GM12865 (cell line): ENCODE data around the gene PROSER3.

Source experiments
- DNase-seq: peaks from one replicate; pipeline ENCODE4 v3.0.0; 2010; ENCODE audit warnings: low read depth
- H3K4me3 ChIP-seq: 2 replicates; pipeline ENCODE4 v1.5.1; 2011; ENCODE audit warnings: mild to moderate bottlenecking, low read depth, low read length, control low read depth
- TF ChIP-seq, protein P1 (sequence below): IDR thresholded peaks from 2 replicates; pipeline ENCODE4 v1.5.1; 2011; ENCODE audit warnings: low read length, control low read depth, low read depth, inconsistent platforms; ENCODE audit not compliant: insufficient read depth; ENCODE audit errors: missing control alignments

Gene PROSER3

DNA sequence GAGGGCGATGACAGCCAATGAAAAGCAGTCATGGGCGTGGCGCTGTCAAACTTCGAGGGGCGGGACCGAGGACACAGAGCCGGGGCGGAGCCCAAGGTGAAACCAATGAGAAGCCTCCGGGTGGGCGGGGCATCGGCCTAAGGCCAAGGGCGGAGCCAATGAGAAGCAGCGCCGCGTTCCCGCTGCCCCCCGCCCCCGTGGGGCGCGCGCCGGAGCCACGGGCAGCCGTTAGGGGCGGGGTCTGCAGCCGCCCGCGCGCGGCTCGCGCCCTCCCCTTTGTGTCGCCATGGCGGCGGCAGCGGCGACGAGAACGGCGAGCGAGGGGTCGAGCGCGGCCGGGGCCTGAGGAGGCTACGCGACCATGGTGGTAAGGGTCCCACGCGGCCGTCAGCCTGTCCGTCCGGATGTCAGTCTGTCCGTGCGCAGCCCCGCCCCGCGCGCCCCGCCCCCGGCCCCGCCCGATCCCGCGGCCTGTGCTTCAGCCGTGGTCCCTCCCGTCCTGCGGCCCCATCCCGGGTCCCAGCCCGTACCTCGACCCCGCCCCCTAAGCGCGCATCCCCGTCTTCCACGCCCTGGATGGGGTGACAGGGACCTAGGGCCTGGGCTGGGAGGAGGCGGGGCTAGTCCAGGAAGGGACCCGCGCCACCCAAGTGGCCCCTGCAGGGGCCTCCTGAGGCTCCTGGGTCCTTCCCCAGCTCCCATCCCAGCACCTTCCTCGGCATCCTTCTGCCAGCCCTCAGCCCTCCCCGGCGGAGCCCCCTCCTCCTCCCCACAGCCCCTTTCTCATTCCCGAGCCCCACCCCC, 17.5 kb downstream of the PROSER3 start, which contains the start of gene ARHGAP33:
Gene ARHGAP33 (plus strand): TSS at position 267 of the 804 bp plus-strand sequence. CDS start 95 bp downstream, at position 362.
- peak within 1 kb of the TSS; percentile 60 for H3K4me3 ChIP-seq
- DNase-seq = peak; percentile 98
- TF ChIP-seq, protein P1, sequence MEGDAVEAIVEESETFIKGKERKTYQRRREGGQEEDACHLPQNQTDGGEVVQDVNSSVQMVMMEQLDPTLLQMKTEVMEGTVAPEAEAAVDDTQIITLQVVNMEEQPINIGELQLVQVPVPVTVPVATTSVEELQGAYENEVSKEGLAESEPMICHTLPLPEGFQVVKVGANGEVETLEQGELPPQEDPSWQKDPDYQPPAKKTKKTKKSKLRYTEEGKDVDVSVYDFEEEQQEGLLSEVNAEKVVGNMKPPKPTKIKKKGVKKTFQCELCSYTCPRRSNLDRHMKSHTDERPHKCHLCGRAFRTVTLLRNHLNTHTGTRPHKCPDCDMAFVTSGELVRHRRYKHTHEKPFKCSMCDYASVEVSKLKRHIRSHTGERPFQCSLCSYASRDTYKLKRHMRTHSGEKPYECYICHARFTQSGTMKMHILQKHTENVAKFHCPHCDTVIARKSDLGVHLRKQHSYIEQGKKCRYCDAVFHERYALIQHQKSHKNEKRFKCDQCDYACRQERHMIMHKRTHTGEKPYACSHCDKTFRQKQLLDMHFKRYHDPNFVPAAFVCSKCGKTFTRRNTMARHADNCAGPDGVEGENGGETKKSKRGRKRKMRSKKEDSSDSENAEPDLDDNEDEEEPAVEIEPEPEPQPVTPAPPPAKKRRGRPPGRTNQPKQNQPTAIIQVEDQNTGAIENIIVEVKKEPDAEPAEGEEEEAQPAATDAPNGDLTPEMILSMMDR = no peak

DNA sequence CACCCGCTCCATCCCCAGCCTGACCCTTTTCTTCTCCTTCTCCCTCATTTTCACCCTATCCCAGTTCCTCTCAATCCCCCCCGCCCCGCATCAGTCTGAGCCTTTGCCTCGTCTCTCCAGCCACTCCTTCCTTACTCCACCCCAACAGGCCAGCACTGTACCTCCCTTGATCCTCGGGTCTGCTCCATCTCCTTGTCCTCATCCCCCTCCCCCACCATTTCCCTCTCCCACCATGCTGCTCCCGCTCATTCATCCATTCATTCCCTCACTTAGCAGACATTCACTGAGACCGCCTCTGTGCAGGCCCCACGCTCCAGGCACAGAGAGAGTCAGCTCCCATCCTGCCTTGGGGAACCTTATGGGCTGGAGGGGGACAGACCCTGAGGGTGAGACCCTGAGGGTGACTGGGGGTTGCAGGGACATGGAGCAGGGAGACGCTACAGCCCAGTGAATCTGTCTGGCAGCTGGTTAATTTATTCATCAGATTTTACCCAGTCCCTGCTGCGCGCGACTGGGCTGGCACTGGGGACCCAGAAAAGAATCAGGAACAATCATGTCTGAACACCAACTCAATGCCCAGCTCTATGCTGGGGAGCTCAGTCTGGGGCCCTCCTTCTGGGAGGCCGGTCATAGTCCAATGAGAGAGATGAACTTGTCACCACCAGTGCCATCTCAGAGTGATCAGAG, 18.3 kb downstream of the PROSER3 start:
- TF ChIP-seq, protein P1 = no peak
- no peak for DNase-seq
- H3K4me3 ChIP-seq = peak overlapping the region; percentile 60

DNA sequence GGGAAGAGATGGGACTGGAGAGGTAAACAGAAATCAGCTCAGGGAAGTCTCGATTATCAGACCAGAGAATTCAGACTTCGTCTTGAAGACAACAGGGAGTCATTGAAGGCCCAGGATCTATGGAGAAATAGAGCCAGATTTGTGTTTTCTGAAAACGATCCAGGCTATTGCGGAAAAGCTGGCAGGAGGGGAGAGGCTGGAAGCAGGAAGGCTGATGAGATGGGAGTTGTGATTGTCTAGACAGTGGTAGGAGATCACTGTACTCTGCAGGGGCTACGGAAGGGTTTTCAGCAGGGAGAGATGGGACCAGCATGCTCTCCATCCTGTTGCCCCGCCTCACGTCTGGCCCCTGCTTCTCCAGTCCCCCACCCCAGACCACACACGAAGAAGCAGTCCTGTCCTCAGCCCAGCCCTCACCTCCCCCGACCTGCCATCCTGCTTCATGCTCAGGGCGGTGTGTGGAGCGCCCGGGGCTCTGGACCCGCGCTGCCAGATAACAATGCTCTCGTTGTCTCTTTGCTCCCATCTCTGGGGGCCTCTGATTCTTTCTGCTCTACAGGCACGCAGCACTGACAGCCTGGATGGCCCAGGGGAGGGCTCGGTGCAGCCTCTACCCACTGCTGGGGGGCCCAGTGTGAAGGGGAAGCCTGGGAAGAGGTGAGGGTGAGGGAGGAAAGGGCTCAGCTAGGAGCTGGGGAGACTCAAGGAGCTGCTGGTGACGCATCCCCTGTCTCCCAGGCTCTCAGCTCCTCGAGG, 19.3 kb downstream of the PROSER3 start:
- H3K4me3 ChIP-seq = no peak overlapping the region
- TF ChIP-seq, protein P1 = no peak
- no peak for DNase-seq

DNA sequence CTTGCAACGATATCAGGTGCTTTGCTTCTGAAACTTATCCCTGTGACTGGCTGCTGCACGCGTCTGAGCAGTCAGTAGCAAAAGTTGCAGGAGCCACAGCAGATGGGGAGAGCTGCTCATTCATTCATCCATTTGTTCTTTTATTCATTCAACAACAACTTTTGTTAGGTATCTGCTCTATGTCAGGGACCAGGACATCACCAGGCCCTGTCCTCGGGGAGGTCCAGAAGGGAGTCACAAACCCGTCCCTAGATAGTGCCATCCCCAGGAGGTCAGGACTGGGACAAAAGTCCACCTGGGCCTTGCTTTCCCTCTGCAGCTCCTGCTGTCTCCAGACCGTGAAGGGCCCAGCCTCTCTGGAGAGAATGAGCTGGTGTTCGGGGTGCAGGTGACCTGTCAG, 20.0 kb downstream of the PROSER3 start:
- no peak overlapping the region for H3K4me3 ChIP-seq
- TF ChIP-seq, protein P1 = no peak
- DNase-seq = no peak

DNA sequence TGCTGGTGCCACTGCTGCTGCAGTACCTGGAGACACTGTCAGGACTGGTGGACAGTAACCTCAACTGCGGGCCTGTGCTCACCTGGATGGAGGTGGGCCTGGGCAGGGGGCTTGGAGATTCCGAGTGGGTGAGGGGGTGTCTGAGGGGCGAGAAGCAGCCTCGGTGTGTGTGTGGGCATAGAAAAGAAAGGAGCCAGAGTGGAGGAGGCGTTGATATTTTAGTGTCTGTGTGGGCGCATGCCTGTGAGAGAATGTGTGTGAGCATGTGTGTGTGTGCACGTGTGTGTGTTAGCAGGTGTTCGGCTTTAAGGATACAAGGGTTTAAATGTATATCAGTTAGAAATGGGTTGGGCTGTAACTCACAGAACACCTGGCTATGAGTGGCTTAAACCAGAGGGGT, 21.1 kb downstream of the PROSER3 start:
- no peak overlapping the region for H3K4me3 ChIP-seq
- TF ChIP-seq, protein P1 = no peak
- DNase-seq = no peak

DNA sequence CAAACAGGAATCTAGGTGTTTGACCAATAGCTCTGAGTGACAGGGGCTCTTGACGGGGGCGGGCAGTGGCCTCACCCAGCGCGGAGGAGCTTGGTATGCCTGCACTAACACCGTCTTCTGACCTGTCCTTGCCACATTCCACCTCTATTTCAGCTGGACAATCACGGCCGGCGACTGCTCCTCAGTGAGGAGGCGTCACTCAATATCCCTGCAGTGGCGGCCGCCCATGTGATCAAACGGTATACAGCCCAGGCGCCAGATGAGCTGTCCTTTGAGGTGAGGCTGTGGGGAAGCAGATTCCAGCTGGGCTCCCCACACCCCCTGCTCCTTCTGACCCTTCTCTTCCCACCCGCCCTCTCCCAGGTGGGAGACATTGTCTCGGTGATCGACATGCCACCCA, 22.1 kb downstream of the PROSER3 start:
- no peak overlapping the region for H3K4me3 ChIP-seq
- DNase-seq = no peak
- TF ChIP-seq, protein P1 = no peak
